ENCODE measurements around the gene DLG5. TPM values are rescaled to one million over a fixed set of nuclear protein-coding genes. Genes with fewer than 3 reads are reported as not detected.

DLG5 gene
- total RNA-seq, 4 donors from 2014 or later = 45.4 to 92.4 (median 61.2) TPM

GRCh38 chr10:77874872-77875271 lies 51.7 kb downstream of the DLG5 start:
- H3K4me3 ChIP-seq (replicated peaks in 1 of 3) = no peak overlapping the region
- intact Hi-C loops (cut with DNase I) = no loop called here
- TF ChIP-seq CTCF (IDR thresholded peaks at IDR 0.05) (no peak), POLR2A (IDR thresholded peaks at IDR 0.05) (no peak)
- H3K27me3 ChIP-seq = no peaks in the 10 kb centered on the region
- no peaks in the 10 kb centered on the region for H3K36me3 ChIP-seq
- DNase-seq = no peak
- no peaks in the 10 kb centered on the region for H3K9me3 ChIP-seq
- H3K27ac ChIP-seq = peak overlapping the region in 2 of 3 donors; percentile 75 to 90
- peaks cover 52 to 77% of the 10 kb centered on the region in 2 donors for H3K4me1 ChIP-seq
- WGBS, 2 donors = 97 to 98% methylated on average over 3 of the region's 3 CpGs

GRCh38 chr10:77873536-77874380 lies 52.8 kb downstream of the DLG5 start:
- Histone ChIP-seq H3K9me3 (no peaks in the 10 kb centered on the region), H3K4me1 (peaks cover 50 to 69% of the 10 kb centered on the region in 2 donors), H3K27me3 (no peaks in the 10 kb centered on the region), H3K27ac (peak overlapping the region; percentile 75 to 90 (median 76)), H3K36me3 (no peaks in the 10 kb centered on the region), H3K4me3 (replicated peaks in 1 of 3) (no peak overlapping the region)
- intact Hi-C loops (cut with DNase I) = no loop called here
- 31 to 55% methylated on average over 8 to 15 of the region's 15 CpGs for WGBS, 2 donors
- TF ChIP-seq POLR2A (IDR thresholded peaks at IDR 0.05) = peak in 1 of 2 donors; percentile 38
- no peak for TF ChIP-seq CTCF (IDR thresholded peaks at IDR 0.05)
- peak; percentile 87 to 91 for DNase-seq

GRCh38 chr10:77872947-77873535 lies 53.5 kb downstream of the DLG5 start:
- DNase-seq = no peak
- Histone ChIP-seq H3K27me3 (no peaks in the 10 kb centered on the region), H3K4me3 (replicated peaks in 1 of 3) (no peak overlapping the region), H3K36me3 (no peaks in the 10 kb centered on the region), H3K9me3 (no peaks in the 10 kb centered on the region), H3K27ac (peak overlapping the region; percentile 75 to 90 (median 76)), H3K4me1 (peaks cover 43 to 62% of the 10 kb centered on the region in 2 donors)
- intact Hi-C loops (cut with DNase I) = no loop called here
- 84 to 92% methylated on average over 5 to 7 of the region's 7 CpGs for WGBS, 2 donors
- TF ChIP-seq CTCF (IDR thresholded peaks at IDR 0.05) = no peak
- TF ChIP-seq POLR2A (IDR thresholded peaks at IDR 0.05) = no peak

GRCh38 chr10:77872151-77872946 lies 54.2 kb downstream of the DLG5 start:
- Histone ChIP-seq H3K27me3 (no peaks in the 10 kb centered on the region), H3K27ac (peak overlapping the region; percentile 2 to 90 (median 75)), H3K36me3 (no peaks in the 10 kb centered on the region), H3K4me1 (peaks cover 36 to 55% of the 10 kb centered on the region in 2 donors), H3K4me3 (replicated peaks in 1 of 3) (no peak overlapping the region), H3K9me3 (no peaks in the 10 kb centered on the region)
- DNase-seq = peak; percentile 52 to 60
- intact Hi-C loops (cut with DNase I) = no loop called here
- 60 to 66% methylated on average over 17 of the region's 18 CpGs for WGBS, 2 donors
- no peak for TF ChIP-seq CTCF (IDR thresholded peaks at IDR 0.05)
- TF ChIP-seq POLR2A (IDR thresholded peaks at IDR 0.05) = no peak

All from thyroid gland (tissue), 4 donors.